UCSD-AML1 (cell line): ENCODE measurements around the gene IGLL1.
"Not testable (repeated sequence)": the region's sequence is repeated elsewhere in the genome, so short reads cannot be mapped to it uniquely, and the experiment has no call there.

Experiments used
- DNase-seq: peaks from one replicate; lab custom pipeline; 2025; ENCODE audit not compliant: unreplicated experiment; lab: John Stamatoyannopoulos, UW

IGLL1 gene

GRCh38 chr22:23591846-23592245 is 11.8 kb upstream of the IGLL1 start:
- no peak for DNase-seq

GRCh38 chr22:23591201-23591791 is 11.2 kb upstream of the IGLL1 start:
- peak; percentile 70 for DNase-seq

GRCh38 chr22:23583836-23584235 is 3.7 kb upstream of the IGLL1 start:
- DNase-seq, result no peak

GRCh38 chr22:23583153-23583552 is 3.1 kb upstream of the IGLL1 start:
- no peak for DNase-seq

- DNase-seq, result no peak
Observed at GRCh38 chr22:23581260-23581650, 1.2 kb upstream of the IGLL1 start.

GRCh38 chr22:23580576-23581259 is 628 bp upstream of the IGLL1 start:
- DNase-seq, result peak; percentile 38

- DNase-seq, result no peak
Observed at GRCh38 chr22:23579280-23579679, 810 bp downstream of the IGLL1 start.

GRCh38 chr22:23578306-23578705 is 1.8 kb downstream of the IGLL1 start:
- no peak for DNase-seq

- no peak for DNase-seq
Observed at GRCh38 chr22:23576681-23577080, 3.4 kb downstream of the IGLL1 start.

GRCh38 chr22:23575601-23576000 is 4.5 kb downstream of the IGLL1 start:
- DNase-seq, result no peak

- no peak for DNase-seq
Observed at GRCh38 chr22:23574877-23575276, 5.2 kb downstream of the IGLL1 start.

GRCh38 chr22:23574371-23574811 is 5.7 kb downstream of the IGLL1 start:
- no peak for DNase-seq

- DNase-seq, result not testable (repeated sequence)
Observed at GRCh38 chr22:23573701-23574235, 6.3 kb downstream of the IGLL1 start.

- DNase-seq, result not testable (repeated sequence)
Observed at GRCh38 chr22:23573106-23573505, 7.0 kb downstream of the IGLL1 start.

- DNase-seq, result no peak
Observed at GRCh38 chr22:23571486-23571885, 8.6 kb downstream of the IGLL1 start.

GRCh38 chr22:23570681-23571080 is 9.4 kb downstream of the IGLL1 start:
- DNase-seq, result no peak

GRCh38 chr22:23569716-23570115 is 10.4 kb downstream of the IGLL1 start:
- DNase-seq, result no peak

- no peak for DNase-seq
Observed at GRCh38 chr22:23569291-23569690, 10.8 kb downstream of the IGLL1 start.

GRCh38 chr22:23566705-23567475 is 13.2 kb downstream of the IGLL1 start:
- no peak for DNase-seq

- DNase-seq, result no peak
Observed at GRCh38 chr22:23565915-23566704, 14.0 kb downstream of the IGLL1 start.

GRCh38 chr22:23565305-23565914 is 14.7 kb downstream of the IGLL1 start:
- DNase-seq, result peak; percentile 31
